Stimulated activated CD4-positive, alpha-beta T cell treated with anti-CD3 and anti-CD28 coated beads, Interleukin-15, amount 100 ng/mL, for 24 hours (primary cell): ENCODE data around the gene SFT2D2.

ENCODE experiments used
- DNase-seq: peaks from one replicate; pipeline ENCODE4 v3.0.0-alpha.2; 2020

Gene SFT2D2

DNA sequence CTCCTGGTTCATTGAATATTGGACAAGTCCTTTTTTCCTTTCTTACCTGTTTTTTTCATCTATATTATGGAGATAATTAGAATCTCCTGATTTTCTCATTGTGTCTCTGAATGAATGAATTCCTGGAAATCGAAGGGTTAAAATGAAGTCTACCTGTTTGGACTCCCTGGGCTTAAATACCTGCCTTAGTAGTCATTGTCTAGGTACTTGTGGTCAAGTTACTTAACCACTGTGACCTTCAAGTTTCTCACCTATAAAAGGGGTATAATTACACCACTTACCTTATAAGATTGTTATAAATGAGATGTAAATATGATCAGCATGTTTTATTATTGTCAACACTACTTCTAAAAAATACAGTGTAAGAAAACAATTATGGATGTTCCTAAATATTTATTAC is 45.8 kb downstream of the SFT2D2 start:
- DNase-seq: no peak

DNA sequence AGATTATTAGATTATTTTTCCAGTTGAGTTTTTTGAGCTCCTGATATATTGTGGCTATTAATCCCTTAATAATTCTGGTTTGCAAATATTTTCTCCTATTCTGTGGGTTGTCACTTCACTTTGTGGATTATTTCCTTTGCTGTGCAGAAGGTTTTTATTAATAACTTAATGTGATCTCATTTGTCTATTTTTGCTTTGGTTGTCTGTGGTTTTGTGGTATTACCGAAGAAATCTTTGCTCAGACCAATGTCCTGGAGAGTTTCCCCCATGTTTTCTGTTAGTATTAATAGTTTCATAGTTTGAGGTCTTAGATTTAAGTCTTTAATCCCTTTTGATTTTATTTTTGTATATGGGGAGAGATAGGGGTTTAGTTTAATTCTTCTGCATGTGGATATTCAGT is 47.8 kb downstream of the SFT2D2 start:
- DNase-seq: no peak

DNA sequence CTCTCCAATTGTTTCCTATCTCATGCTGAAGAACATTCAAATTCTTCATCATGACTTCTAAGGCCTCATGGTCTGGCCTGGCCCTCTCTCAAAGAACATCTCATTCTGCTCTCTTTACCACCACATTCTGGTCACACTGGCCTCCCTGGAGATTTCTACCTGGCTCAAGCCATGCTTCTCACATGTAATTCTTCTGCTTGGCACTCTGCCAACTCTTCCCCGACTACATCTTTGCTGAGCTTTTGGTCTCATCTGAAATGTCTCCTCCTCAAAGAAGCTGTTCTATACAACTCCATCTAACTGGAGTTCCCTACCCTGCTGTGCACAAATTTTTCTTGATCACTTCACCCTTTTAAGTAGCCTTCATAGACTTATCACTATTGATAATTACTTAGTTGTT is 53.4 kb downstream of the SFT2D2 start:
- DNase-seq: no peak

DNA sequence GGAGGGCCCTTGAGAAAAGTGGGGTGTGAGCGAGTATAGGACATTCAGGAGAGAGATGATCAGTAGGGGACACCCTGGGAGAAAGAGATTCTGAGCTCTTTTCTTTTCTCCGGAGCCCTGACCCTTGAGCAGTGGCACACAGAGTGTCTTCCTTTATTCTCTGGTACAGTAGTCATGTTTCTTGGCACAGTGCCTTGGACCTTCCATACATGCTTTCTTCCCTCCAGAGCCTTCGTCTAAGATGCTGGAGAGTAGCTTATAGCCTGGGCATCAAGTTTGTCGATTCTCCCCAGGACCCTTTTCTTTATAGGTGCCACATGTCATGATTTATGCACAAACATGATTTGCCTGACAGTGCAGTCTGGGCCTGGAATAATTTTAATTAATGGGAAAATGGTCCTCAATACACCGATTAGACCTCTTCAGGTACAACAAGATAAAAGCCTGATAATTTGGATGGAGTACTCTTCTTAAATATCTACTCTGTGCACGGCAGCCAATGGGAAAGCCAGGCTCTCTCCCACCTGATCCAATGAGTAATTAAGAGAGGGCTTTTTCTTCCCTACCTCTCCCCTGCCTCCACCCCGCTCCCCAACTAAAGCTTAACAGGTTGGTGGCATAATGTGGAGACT is 54.6 kb downstream of the SFT2D2 start, which contains the start of gene TBX19:
Gene TBX19 (plus strand): TSS at position 582 of the 632 bp plus-strand sequence. CDS start 214 bp downstream, outside the sequence.
- DNase-seq: no peak

DNA sequence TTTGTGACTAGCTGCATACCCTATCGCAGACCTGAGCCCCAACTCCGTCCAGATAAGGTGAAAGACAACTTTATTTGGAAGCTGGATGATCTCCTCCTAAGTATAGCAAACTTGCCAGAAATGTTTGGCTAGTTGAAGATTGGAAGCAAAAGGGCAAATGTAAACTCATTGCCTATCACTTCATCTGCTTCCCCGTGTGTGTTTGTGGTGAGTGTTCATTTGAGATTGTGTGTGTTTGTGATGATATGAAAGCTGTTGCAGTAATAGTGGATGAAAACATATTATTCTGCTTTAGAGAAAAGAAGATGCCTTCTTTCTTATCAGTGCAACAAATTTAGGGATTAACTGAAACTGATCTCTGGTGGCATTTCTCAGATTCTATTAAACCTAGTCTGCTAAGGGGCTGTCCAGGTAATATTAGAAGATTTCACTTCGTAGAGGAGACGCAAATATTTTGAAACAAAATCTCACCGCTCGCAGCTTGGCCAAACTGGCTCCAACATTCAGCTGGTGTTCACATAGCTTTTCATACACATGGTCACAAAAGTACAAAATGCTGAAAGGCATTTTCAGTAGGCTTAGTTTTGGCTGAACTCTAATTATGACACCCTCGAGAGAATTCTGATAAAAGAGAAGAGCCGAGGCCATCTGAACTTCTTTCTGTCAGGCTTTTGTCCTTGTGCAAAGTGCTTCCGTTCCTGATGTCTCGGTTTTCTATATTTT is 56.0 kb downstream of the SFT2D2 start:
- DNase-seq: no peak

DNA sequence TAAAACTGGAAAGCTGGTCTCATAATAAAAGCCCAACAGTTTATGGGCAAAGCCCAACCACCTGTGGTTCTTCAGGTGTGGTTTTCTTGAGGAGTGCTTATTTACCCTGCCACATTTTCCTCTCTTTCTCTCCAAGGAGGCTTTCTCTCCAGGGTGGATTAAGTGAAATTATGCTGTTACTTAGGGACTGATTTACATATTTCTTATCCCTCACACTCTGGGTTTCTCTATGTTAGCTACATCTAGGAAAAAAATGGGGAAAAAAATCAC is 59.7 kb downstream of the SFT2D2 start:
- no peak for DNase-seq

DNA sequence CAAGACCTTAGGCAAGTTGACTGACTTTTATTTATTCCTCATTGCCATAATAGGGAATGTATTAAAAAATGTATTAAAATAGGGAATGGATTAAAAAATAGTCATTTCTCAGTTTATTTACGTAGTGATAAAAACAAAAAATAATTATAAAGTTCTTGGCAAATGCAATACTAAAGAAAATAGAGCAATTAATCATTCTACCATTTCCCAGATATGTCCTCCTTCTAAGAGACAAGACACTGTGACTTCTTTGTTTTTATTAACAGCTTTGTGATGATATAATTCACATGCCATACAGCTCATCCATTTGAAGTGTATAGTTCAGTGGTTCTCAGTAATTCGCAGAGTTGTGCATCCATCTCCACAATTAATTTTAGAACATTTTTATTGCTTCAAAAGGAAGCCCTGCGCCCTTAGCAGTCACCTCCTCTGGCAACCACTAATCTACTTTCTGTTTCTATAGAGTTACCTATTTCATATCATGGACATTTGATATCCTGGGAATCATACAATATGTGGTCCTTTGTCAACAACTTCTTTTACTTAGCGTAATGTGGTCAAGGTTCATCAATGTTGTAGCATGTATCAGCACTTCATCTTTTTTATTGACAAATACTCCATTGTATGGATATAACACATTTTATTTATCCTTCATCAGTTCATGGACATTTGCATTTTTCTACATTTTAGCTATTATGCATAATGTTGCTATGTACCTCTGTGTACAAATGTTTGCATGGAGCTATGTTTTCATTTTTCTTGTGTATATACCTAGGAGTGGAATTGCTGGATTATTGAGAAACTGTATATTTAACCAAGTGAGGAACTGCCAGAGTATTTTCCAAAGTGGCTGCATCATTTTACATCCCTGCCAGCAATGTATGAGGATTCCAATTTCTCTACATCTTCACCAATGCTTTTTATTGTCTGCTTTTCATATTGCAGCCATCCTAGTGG is 60.4 kb downstream of the SFT2D2 start:
- DNase-seq: no peak

DNA sequence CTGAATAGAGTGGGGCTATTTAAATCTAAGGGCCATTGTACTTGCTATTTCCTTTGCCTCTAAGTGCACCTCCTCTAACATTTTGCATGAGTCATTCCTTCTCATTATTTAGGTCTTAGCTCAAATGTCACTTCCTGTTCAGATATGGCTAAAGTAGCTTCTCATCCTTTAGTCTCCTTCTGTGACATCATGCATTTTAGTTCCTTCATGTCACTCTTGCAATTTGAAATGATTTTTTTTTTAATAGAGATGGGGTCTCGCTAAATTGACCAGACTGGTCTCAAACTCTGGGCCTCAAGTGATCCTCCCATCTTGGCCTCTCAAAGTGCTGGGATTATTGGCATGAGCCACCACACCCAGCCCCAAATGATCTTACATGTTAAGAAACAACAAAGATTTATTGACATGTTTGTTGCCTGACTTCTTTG is 61.4 kb downstream of the SFT2D2 start:
- DNase-seq: no peak

DNA sequence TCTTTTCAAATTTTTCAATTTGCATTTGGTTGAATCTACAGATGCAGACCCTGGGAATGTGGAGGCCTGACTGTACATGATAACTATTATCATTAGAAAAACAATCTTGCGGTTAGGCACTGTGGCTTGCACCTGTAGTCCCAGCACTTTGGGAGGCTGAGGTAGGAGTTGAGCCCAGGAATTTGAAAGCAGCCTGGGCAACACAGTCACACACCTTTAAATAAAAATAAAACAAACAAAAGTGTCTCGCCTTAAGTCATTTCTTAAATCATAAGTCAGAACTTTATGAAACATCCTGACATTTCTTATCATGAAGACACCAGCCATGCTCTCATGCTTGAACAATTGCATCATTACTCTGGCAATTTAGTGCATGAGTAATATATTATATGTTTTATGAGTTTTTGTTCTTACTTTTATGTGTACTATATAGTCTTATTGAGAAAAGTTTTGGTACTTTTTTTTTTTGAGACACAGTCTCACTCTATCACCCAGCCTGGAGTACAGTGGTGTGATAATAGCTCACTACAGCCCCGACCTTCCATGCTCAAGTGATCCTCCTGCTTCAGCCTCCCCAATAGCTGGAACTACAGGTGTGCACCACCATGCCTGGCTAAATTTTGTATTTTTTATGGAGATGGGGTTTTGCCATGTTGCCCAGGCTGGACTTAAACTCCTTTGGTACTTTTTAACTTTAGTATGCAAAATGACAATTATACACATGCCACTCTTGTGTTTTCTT is 62.7 kb downstream of the SFT2D2 start:
- DNase-seq: no peak

DNA sequence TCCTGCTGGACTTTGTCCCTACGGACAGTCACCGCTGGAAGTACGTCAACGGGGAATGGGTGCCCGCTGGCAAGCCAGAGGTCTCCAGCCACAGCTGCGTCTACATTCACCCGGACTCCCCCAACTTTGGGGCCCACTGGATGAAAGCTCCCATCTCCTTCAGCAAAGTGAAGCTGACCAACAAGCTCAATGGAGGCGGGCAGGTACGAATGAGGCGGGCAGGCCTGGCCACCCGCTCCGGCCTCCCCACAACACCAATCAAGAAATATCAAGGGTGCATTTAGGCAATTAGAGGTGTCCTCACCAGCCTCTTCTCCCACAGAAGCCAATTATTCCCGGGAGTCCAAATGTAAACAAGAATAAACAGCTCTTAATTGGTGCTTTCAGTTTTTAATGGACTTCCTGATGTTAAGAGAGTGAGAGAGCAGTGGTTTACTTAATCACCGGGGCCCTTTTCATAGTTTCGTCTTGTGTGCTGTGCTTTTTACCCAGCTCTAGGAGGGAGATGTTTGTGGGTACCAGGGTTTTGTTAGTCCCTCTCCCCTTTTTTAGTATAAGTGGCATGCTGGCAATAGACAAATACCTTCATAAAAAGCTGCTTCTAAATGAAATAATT is 65.5 kb downstream of the SFT2D2 start:
- DNase-seq: no peak

DNA sequence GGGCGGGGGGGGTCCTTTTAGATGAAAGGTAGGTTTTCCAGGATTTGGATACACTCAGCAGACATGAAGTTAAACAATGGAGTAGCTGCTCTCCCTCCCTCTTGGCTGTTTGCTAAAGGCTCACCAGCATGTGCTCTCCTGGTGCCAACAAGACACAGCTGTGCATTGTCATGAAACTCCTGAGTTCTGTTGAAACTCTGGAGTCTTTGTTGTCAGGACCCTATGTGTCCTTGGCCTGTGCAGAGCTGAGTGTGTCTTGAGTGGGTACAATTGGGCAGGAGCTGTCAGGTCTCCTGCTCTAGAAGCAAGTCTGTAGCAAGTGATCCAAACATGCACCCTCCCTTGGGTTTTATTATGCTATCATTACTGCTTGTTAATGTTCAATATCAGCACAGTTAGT is 67.6 kb downstream of the SFT2D2 start:
- DNase-seq: no peak

DNA sequence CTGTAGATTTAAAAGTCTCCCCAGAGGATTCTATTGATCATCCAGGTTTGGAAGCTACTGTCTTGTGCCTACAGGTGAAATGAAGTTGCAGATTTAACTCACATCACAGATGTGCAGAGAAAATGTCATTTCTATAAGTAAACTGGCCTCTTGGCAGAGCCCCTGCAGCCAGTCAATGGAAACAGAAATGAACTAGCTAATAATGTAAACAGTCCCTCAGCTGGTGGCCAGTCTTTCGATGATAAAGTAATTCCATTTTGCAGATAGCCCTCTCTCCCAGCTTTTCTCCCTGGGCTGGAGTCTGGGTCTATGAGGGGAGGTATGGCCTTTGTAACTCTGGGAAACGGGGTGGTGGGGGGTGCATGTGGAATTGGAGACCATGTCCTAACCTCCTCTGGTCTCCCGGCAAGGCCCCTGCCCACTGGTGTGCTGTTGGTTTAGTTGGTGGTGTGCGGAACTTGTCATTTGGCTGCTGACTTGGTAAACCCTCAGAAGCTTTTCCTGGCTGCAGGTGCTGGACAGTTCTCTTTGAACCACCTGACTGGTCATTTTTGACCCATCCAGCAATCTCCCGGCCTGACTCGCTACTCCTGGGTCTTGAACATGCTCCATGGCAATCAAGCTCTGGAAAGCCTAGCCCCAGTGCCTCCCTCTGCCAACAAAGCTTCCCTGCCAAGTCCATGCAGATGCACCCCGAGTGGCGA is 69.8 kb downstream of the SFT2D2 start:
- DNase-seq: no peak

DNA sequence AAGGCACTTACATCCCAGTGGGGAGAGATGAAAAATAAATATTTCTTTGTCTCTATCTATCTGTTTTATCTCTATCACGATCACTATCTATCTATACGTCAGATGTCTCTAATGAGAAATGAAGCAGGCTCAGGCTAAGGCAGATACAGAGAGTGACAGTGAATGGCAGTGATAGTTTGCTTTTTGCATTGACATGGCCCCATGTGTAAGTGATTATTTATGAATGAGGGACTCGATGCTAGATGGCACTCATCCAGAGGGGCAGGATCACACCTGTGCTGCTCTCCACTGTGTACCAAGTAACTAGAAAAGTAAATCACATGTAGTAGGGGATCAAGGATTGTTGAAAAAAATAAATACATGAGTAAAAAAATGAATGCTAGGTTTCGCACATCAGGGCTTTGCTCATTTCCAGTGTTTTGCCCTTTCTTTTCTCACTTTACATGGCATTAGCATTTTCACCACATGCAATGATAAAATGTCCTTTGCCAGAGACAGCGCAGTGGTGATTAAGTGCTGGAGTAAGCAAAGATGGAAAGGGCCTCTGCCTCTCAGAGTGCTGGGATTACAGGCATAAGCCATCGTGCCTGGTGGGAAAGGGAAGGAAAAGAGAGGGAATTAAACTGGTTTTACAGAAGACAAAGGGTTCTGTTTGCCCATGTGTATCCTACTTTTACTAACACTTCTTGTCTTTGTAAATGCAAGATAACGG is 71.4 kb downstream of the SFT2D2 start:
- DNase-seq: no peak

DNA sequence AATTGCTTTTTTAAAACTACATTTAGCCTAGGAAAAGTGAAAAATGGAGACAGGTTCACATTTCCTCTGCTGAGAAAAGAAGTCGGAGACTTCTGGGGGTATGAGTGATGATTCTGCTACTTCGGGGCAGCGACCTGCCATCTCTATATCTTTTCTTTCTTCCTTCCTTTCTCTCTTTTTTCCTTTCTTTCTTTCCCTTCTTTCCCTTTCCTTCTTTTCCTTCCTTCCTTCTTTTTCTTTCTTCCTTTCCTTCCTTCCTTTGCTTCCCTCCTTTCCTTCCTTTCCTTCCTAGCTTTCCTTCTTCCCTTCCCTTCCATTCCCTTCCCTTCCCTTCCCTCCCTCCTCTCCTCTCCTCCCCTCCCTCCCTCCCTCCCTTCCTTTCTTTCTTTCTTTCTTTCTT is 72.6 kb downstream of the SFT2D2 start:
- DNase-seq: no peak

DNA sequence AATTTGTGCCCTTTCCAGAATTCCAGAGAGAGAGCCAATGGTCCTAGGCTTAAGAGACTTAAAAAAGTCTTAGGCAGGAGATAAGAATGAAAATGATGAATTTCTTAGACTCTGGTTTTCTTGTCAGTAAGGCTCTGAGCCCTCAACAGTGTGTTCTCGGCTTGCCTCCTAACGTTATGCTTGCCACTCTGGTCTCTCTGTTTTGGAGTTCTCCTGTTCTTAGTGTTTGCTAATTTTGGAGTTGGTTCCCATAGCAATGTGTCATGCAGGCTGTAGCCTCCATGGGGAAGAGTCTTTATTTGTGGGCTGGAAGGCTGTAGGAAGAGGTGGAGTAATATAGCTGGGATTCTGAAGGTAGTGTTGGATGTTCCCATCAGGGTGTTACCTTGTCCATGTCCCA is 74.8 kb downstream of the SFT2D2 start:
- no peak for DNase-seq

DNA sequence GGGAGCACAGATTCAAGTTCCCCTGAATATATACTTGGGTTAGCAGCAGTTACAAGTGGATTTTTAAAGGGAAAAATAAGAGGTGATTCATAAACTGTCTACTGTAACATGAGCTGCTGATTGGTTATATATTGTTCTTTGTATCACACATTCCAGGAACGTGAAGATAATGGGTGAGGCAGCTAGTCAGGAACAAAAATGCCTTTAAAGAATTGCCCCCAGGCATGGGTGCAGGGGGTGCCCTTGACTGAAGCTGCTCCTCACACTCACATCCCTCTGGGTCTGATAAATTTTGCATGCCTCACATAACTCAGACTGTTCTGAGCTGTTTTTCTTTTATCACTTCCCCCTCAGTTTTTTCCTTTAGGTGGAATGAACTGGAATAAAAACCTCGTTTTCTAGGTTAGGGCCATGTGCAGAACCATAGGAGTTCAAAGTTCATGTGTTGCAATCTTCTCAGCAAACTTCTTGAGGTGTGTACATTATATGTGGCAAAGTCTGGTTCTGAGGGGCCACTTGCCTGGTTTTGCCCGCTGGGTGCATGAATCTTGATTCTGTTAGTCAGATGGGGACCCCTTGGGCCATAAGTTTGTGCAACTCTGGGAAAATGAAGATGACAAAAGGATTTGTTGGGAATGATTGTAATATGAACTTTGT is 76.0 kb downstream of the SFT2D2 start:
- DNase-seq: no peak
